ENCODE measurements around the gene MYNN.

MYNN gene

GRCh38 chr3:169836078-169836941, 63.1 kb downstream of the MYNN start:
- DNase-seq, result no peak

DNA sequence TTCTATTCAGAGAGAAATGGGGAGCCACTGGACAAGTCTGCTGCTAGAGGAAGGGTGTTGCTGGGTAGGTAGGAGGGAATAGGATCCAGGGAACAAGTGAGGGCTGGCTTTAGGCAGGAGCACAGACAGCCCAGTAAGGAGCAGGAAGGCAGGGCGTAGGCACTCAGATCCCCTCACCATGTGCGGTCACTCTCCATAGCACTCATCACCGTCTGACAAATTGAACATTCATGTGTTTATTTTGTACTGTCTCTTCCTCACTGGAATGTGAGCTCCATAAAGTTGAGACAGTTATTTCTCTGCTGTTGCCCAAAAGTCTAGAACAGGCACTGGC, 63.7 kb downstream of the MYNN start:
- no peak for DNase-seq

DNA sequence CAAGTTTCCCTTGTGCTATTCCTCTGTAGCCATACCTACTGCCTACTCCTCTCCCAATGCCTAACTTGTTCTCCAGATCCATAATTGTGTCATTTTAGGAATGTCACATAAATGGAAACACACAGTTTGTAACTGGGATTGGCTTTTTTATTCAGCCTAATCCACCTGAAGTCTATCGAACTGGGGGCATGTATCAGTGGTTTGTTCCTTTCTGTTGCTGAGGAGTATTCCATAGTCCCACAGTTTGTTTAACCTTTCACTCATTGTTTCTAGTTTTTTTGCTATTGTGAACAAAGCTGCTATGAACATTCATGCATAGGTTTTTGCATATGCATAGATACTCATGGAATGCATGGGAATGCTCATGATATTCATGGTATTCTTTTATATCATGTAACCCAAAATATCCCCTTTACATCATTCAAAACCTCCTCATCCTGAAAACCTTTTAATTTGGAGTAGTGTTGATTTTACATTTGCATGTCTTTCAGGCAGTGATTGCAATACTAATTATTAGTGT, 65.4 kb downstream of the MYNN start:
- DNase-seq, result no peak
